HFF-Myc (cell line): ENCODE results near the gene GPD2.

ENCODE experiments used
- DNase-seq: peaks from one replicate; pipeline ENCODE4 v3.0.0-alpha.2; 2011; ENCODE audit warnings: low read depth; ENCODE audit errors: extremely low read depth
- H3K4me3 ChIP-seq: replicated peaks from 2 replicates; pipeline ENCODE4 v1.5.1; 2011; ENCODE audit warnings: low read depth, mild to moderate bottlenecking, control low read depth, low read length
- CTCF ChIP-seq: IDR thresholded peaks from 2 replicates; pipeline ENCODE4 v1.5.1; 2012; ENCODE audit warnings: mild to moderate bottlenecking, low read depth, low read length, control low read depth; ENCODE audit errors: missing control alignments

Gene GPD2

GRCh38 chr2:156553714-156554442, 117.7 kb downstream of the GPD2 start:
- DNase-seq, result no peak
- TF ChIP-seq CTCF, result no peak
- no peak overlapping the region for H3K4me3 ChIP-seq

- no peak for TF ChIP-seq CTCF
- no peak for DNase-seq
- no peak overlapping the region for H3K4me3 ChIP-seq
These were observed 125.1 kb downstream of the GPD2 start for GRCh38 chr2:156561326-156561725.

- H3K4me3 ChIP-seq, result no peak overlapping the region
- DNase-seq, result no peak
- no peak for TF ChIP-seq CTCF
These were observed 125.9 kb downstream of the GPD2 start for GRCh38 chr2:156562124-156562523.

- no peak for TF ChIP-seq CTCF
These were observed 128.0 kb downstream of the GPD2 start for GRCh38 chr2:156563994-156564753.

GRCh38 chr2:156565066-156565710, 129.0 kb downstream of the GPD2 start:
- peak; percentile 33 for DNase-seq

More at GRCh38 chr2:156563994-156564753, 128.0 kb downstream of the GPD2 start:
- DNase-seq, result no peak
- H3K4me3 ChIP-seq, result no peak overlapping the region

GRCh38 chr2:156573710-156574109, 137.5 kb downstream of the GPD2 start:
- TF ChIP-seq CTCF, result no peak
- no peak for DNase-seq
- no peak overlapping the region for H3K4me3 ChIP-seq

More at GRCh38 chr2:156565066-156565710, 129.0 kb downstream of the GPD2 start:
- no peak overlapping the region for H3K4me3 ChIP-seq
- TF ChIP-seq CTCF, result no peak
